Activated CD8-positive, alpha-beta memory T cell treated with anti-CD3 and anti-CD28 coated beads, Interleukin-2, amount 50 U/mL, for 1 hour (primary cell): ENCODE data around the gene AKAP13.
"Not testable (repeated sequence)": the region's sequence is repeated elsewhere in the genome, so short reads cannot be mapped to it uniquely, and the experiment has no call there.

Experiments
- DNase-seq: peaks from one replicate; pipeline ENCODE4 v3.0.0-alpha.2; 2020; ENCODE audit errors: extremely low read depth

The AKAP13 gene

DNA sequence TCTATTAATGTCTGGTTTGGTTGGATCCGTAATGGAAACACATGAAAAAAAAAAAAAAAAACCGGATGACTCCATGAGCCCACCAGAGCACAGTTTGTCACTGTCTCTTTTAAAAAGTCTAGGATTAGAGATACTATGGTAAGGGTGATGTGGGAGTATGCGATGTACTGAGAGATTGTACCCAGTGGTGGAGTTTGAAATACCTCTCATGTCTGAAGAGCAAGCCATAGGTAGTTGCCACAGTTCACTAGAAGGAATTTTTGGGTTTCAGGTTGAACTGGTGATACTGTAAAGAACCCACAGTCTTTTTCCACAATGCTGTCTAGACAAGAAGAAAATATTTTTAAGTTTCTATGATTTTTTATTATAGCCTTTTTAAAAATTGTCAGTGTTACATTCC, 281.5 kb downstream of the AKAP13 start:
- DNase-seq = no peak

DNA sequence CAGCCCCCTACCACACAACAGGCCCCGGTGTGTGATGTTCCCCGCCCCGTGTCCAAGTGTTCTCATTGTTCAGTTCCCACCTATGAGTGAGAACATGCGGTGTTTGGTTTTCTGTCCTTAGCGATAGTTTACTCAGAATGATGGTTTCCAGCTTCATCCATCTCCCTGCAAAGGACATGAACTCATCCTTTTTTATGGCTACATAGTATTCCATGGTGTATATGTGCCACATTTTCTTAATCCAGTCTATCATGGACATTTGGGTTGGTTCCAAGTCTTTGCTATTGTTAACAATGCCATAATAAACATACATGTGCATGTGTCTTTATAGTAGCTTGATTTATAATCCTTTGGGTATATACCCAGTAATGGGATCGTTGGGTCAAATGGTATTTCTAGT, 285.3 kb downstream of the AKAP13 start:
- DNase-seq = not testable (repeated sequence)

DNA sequence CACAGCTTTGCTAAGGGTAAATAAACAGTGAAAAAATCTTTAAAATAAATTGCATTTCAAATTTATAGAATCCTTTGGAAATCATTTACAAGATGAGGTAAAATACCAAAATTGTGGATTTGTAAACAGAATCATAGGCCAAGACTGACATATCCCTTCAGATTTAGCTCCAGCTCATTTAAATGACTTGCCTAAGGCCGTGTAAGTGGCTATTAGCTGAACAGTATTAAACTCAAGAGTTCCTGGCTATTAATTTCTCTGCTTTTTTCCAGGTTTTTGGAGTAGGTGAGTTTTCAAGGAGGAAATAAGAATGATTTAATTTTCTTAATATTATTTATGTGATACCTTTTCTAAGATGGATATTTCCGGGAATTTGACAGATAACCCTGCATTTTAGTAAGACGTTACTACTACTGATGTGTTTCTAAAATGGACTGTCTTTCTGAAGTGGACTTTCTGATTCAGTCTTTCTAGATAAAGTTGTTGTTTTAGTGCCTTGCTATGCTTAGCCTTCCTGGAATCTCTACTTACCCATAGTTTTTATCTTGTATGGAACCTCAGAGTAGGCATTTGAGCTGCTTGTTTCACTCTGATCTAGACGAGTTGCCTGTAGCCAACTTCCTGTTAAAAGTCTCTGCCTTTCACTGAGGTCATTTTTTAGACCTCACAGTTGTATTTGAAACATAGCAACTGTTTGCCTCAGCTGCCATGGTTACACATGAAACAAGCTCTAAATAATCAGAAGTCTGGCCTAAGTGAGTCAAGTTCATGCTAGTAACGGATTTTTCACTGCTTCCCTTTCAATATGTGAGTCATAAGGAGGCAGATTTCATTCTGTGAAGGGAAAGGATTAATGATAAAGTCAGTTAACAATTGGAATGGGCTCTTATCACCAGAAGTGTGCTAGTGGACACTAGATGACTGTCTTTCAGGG, 287.4 kb downstream of the AKAP13 start:
- peak; percentile 53 for DNase-seq

DNA sequence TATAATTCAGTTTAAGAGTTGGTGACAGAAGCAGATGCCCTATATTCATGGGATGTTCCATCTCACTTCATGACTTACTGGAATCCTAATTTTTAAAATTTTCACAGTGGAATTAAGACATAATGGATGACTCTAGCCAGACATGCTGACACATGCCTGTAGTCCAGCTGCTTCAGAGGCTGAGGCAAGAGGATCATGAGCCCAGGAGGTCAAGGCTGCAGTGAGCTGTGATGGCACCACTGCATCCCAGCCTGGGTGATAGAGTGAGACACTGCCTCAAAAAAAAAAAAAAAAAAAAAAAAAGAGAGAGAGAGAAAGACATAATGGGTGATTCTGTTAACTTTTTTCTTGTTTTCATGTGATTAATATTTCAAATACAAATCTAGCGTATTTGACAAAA, 290.8 kb downstream of the AKAP13 start:
- no peak for DNase-seq

DNA sequence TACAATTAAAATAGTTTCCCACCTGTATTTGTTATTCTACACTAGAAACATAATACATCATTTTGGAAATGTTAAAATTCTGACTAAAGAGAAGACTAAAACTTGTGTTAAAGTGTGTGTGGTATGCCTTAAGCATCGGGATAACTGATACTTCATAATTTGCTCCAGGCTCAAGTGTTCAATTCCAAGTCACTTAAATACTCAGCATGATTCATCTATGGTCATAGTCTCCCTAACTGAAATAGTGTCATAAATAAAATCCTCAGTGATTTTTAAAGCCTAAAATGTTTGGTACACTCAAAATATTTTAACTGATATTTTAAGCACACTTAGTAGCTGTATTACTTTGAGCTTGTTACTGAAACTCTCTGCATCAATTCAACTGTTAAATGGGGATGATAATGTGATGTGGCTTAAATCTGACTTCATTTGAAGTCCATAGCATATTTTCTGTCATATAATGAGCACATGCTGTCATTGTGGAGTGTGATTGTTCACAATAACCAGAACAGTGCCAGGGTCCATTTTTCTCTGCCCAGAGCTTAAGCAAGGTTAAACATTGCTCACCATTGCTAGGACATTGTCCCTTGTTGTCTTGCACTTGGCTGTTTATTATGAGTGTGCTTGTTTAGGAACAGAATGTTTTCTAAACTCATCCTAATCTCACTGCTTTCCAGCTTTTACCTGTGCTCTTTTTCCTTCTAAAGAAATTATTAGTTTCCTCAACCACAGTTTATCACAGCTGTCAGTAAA, 292.1 kb downstream of the AKAP13 start:
- DNase-seq = no peak

DNA sequence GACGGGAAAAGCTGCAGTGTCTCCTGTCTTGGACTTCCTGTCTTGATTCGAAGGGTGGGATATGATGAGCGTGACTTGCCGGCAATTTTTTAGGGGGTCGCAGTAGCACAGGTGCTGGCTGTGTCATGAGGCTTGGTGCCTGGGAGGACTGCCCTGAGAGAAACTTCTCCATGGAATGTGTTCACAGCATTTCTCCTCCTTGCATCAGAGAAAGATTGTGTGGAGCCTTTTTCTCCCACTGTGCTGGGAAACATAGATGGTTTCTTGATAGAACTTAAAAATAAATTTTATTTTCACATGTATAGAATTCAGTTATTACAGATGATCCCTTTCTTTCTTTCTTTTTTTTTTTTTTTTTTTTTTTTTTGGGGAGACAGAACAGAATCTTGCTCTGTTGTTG, 292.9 kb downstream of the AKAP13 start:
- DNase-seq = no peak

DNA sequence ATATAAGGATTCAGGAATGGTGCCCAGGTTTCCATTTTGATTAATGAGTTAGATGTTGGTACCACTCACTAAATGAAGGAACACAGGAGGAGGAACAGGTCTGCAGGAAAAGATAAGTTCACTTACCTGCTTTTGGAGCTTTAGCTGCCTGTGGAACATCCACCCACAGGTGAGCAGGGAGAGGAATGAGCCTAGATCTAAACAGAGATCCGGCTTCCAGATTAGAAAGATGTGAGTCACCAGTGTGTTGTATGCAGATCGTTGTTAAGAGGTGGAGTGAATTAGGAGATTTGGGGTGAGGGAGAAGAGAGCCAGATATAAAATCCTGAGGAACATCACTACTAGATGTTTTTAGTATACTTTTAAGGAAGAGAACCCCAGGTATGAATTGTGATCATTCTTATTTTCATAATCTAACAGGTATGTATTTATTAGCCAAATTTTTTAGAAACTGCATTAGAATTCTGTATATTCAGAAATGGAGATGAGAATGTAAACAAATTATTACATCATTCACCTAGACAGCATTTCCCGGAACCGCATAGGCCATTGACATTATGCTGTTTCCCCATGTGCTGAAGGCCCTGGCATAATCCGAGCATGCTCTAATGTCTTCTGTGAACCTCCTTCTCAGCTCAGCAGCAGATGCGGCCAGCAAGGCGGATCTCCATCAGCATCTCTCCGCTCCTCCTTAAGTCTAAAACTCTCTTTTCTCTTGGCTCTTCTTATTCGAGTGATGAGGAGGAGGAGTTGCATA, 296.1 kb downstream of the AKAP13 start:
- no peak for DNase-seq

DNA sequence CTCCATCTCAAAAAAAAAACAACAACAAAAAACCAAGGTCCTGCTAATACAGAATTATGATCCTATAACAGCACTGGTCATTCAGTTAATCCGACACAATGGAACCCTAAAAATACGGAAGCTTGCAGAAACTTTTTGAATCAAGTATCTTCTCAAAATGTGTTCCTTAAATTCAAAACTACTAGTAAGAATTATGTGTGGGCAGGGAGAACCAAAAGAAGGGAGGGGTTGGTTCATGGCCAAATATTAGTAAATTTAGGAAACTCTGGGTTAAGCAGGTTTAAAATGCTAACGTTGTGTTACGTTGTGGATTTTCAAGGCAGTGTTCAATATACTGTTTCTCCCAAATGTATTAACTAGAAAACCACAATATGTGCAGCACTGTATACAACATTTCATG, 298.8 kb downstream of the AKAP13 start:
- DNase-seq = no peak

DNA sequence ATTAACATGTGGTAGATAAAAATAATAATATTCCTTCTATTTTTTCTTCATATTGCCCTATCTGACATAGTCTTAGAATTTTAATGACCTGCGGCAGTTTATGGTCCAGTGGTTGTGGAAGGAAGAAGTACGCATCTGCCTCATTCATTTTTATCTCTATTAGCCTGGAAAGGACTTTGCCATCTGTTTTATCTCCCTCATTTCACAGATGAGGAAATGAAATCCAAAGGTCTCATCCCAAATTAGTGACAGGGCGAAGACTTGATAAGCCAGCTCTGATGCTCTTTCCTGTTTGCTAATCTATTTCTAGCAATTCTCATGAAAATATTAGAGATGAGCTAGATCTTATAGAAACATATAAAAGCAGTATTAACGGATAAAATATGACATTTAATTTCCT, 301.0 kb downstream of the AKAP13 start:
- no peak for DNase-seq

DNA sequence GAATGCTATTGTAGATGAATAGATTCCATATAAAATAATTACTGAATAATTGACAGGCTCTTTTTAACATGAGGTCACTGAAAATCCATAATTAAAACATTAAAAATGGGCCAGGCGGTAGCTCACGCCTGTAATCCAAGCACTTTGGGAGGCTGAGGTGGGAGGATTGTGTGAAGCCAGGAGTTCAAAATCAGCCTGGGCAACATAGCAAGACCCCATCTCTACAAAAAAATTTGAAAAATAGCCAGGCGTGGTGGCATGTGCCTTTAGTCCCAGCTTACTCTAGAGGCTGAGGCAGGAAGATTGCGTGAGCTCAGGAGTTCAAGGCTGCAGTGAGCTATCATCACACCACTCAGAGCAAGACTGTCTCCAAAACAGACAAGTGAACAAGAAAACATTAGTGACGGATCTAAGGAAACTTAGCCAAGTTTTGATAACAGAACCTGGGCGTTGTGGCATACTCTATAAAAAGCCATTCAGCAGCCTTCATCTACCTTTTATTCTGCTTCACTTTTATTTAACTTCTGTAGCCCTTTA, 303.8 kb downstream of the AKAP13 start:
- no peak for DNase-seq

DNA sequence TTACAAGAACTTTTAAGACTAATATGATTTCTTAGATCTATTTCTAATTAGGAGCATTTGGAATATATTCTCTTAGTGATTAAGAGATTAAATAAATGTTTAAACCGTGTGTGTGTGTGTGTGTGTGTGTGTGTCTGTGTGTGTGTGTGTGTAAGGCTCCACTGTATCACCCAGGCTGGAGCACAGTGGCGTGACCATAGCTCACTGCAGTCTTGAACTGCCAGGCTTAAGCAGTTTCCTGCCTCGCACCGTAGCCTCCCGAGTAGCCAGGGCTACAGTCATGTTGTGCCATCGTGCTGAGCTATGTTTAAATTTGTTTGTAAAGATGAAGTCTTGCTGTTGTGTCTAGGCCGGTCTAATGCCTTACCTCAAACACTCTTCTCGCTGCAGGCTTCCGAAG, 305.0 kb downstream of the AKAP13 start:
- DNase-seq = no peak

DNA sequence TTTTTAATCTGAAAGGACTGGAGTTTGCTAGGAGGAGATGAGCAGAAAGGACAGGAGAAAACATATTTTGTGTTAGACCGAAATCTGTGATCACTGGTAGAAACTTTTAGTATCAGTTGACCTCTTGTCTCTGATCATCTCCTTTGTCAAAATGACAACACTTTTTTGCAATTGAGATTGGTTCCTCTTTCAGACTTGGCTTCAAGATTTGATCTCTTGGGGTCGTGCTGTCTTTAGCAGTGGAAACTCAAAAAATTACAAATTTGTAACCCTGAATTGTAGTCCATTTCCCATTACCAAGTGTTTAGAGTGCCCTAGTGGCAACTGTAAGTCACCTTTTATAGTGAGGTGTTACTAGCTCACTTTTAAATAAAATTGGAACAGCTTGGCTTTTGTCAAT, 306.9 kb downstream of the AKAP13 start:
- no peak for DNase-seq

DNA sequence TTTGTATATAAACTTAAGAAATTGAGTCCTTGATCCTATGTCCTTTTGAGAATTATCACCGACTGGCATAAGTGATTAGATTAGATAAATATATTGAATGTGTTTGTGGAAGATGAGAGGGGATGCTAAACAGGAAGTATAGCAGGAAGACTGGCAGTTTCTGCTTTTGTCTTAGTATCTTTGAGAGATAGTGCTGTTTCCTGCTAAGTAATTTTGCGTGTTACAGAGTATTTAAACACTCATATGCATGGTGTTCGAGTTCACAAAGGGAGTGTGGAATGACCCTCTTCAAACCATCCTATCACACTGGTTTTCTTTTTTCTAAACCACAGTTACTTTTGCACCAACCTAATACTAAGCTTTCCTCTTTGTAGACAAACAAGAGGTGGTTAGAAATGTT, 308.3 kb downstream of the AKAP13 start:
- no peak for DNase-seq

DNA sequence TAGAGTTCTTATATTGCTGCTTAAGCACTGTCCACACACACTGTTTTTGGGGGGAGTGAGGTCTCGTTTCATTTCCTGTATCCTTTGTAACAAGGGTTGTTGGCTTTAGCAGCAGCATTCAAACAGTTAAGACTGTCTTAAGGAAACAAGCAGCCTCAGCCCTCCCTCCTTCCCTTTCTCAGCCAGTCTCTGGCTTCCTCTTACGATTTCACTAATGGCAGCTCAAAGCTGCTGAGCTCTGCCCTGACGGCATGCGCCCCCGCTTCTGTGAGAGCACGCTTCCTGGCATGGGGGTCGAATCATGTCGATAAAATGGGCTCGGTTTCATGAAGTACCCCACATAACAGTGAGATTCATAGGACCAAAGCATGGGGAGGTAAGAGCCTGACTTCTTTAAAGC, 309.3 kb downstream of the AKAP13 start:
- DNase-seq = no peak

DNA sequence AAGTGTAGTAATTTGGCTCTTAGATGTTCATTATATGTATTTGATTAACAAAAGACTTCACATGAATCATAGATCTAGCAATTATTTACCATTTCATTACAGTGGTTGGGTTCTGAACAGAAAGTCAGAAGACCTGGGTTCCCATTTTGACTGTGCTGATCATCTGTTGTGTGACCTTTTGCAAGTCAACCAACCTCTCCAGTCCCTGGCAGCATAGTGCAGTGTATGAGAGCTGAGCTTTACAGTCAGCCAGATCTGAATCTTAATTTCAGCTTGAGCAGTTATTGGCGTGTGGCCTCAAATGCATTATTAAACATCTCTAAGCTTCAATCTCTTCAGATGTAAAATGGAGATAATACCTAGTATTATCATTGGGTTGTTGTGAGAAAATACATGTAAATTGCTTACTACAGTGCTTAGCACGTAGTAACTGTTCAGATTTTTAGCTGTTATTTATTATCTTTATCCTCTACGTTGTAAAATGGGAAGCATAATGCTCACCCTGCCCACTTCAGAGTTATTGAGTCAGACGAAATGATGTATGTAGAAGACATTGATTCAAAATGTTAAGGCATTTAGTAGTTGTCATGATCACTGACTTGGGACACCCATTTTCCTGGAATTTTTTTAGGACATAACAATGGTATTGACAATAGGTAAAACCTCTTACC, 310.3 kb downstream of the AKAP13 start:
- DNase-seq = no peak

DNA sequence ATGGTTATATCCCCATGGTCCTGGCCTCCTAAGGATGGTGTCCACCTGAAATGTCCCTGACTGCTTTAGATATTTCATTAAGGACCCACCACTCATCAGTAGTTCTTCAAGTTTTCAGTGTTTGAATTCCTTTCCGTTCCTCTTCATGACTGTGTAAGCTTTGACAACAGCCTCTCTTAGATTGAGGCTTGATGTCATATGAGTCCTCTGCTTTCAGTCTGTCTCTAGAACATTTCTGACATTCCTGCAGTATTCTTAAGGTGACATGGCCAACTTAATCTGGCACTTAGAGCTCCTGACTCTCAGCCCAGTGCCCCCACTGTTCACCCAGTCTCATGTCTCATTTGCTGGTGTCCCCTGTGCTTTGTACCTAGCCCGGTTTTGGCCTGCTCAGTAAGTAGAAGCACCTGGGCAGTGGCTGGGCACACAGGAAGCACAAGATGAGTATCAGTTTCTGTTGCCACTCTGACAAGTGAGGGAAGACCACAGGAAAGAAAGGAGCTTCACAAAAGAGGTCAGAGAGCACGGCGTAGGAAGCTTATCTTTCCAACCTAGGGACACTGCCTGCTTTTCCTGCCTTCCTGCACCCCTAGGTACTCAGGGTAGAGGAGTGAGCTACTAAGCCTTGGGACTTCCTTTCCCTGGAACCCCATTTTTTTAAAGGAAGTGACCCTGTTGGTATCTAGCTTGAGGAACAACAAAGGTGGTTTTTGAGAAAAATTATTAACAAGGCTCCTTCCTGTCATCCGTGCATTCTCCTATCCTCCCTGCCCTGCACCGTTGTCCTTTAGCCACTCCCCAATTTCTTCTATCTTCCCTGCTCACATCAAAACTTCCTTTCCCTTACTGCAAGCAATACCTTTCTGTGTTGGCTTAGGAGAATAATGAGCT, 311.2 kb downstream of the AKAP13 start:
- no peak for DNase-seq

DNA sequence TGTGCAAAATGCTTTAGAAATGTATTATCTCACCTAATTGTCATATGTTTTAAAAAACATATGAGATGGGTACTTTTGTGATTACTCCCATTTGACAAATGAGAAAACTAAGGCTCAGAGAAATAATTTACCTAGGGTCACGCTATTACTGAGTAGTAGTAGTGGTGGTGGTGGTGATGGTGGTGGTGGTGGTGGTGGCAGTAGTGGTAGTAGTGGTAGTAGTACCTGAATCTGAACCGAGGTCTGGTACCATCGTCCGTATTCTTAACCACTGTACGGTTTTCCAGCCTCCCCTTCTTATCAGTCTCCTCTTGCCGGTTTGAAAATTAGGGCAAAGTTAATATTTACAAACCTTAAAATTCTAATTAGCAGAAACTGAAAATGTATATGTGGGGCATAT, 311.9 kb downstream of the AKAP13 start:
- no peak for DNase-seq

DNA sequence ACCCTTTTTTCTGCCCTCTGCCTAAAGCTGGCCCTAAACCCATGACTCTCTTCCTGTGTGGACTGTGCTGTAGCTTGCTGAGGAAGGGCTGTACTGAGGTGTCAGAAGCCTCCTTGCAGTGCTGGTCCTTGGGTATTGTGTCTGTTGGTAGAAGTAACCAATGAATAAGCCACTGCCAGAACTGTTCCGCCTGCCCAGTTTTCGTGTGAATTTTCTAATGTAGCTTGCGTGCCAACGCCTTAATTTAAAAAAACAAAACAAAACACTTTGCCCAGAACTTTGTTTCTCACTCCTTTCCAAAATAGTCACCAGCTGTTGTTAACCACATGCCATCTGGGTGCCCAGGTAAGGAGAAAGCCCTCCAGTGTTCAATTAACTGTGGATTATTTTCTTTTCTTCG, 312.5 kb downstream of the AKAP13 start:
- no peak for DNase-seq

DNA sequence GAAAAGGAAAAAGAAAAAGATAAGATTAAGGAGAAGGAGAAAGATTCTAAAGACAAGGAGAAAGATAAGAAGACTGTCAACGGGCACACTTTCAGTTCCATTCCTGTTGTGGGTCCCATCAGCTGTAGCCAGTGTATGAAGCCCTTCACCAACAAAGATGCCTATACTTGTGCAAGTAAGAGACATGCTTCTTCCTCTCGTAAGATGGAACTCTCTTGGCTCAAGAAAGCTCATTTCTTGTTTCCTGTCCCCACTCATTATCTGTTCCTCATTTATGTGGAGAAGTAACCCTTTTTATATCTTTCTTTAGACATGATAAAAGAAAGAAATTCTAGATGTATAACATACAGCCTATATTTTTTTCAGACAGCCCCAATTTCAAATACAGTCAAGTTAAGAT, 312.9 kb downstream of the AKAP13 start:
- no peak for DNase-seq

DNA sequence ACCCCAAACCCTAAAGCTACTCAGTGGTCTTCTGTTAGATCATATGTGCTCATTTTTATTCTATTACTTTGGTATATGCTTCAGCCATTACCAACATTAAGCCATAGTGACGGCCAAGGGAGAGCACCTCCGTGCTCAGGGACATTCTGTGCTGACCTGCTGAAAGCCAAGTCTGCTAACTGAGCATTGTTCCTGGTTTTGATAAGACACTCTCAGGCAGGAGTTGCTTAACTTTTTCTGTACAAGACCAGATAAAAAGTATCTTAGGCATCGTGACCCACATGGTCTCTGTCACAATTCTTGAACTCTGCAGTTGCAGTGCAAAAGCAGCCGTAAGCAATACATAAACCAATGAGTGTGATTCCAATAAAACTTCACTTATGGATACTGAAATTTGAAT, 313.7 kb downstream of the AKAP13 start:
- no peak for DNase-seq

DNA sequence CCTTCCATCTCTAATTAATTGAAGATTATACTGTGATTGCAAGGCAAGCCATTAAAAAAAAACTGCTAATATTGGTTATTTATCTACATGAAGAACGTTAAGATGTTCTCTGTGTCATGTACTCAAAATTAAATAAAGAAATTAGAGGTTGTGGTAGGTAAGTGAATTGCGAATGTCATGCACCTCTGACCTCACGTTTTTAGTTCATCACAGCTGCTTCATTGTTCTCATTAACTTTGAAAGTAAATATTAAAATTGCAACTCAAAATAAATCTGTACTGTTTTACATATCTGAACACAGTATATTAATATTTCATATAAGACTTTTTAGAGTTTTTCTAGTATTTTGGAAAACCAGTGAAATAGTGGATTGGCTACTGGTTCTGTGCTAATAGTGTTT, 320.4 kb downstream of the AKAP13 start:
- DNase-seq = no peak
